ENCODE measurements around the gene HMCN2. TPM values are rescaled to one million over a fixed set of nuclear protein-coding genes. Genes with fewer than 3 reads are reported as not detected.
A peak's percentile ranks its signal among the peaks of the same experiment; 100 is the strongest.

HMCN2 gene
- total RNA-seq, 1 experiment from 2014 or later = 8.6 TPM

GRCh38 chr9:130472184-130472705, 206.7 kb downstream of the HMCN2 start:
- Histone ChIP-seq H4K20me1 (ENCODE audit: control insufficient read depth, insufficient read depth, insufficient read length) (peaks cover 4% of the 10 kb centered on the region), H3K27me3 (ENCODE audit: insufficient read depth, low read length) (no peaks in the 10 kb centered on the region), H4K8ac (replicated peaks; ENCODE audit: insufficient read length, low read depth, low read length) (no peak overlapping the region), H3K9ac (ENCODE audit: extremely low read depth, insufficient read length, low read length) (no peak overlapping the region), H2BK12ac (ENCODE audit: insufficient read length, low read depth, low read length) (no peak overlapping the region), H3T11ph (ENCODE audit: low read length) (no peak overlapping the region), H3K79me2 (ENCODE audit: insufficient read depth, low read length) (no peaks in the 10 kb centered on the region), H3K23ac (ENCODE audit: insufficient read length, low read depth, low read length) (no peak overlapping the region), H3K4me1 (ENCODE audit: insufficient read depth, low read length) (0 out of 2 replicates have a peak, but pooled peaks cover 2% of the 10 kb centered on the region), H2BK120ac (ENCODE audit: low read depth, low read length, poor library complexity, severe bottlenecking) (no peak overlapping the region), H3K4me2 (ENCODE audit: insufficient read depth, insufficient read length, low read length) (no peak overlapping the region), H3K23me2 (ENCODE audit: insufficient read length, low read depth, low read length, poor library complexity, severe bottlenecking) (no peaks in the 10 kb centered on the region), H2AK5ac (ENCODE audit: insufficient read length, low read length) (no peak overlapping the region), H3K9me3 (ENCODE audit: control insufficient read depth, low read depth, low read length) (no peaks in the 10 kb centered on the region), H3K4ac (ENCODE audit: low read depth, low read length) (no peak overlapping the region), H2BK5ac (ENCODE audit: insufficient read length, low read length) (no peak overlapping the region), H4K5ac (ENCODE audit: insufficient read length, low read depth, low read length) (no peak overlapping the region), H3K56ac (ENCODE audit: insufficient read length, low read depth, low read length) (no peak overlapping the region), H3K14ac (ENCODE audit: insufficient read depth, low read length) (no peak overlapping the region; the same call in 1 of the 2 replicates), H3K27ac (ENCODE audit: insufficient read length, low read depth, low read length) (no peak overlapping the region), H3K18ac (ENCODE audit: insufficient read length, low read depth, low read length) (no peak overlapping the region), H3K79me1 (ENCODE audit: insufficient read depth, low read depth, low read length, poor library complexity, severe bottlenecking) (no peaks in the 10 kb centered on the region), H2BK20ac (ENCODE audit: low read depth, low read length, poor library complexity, severe bottlenecking) (no peak overlapping the region), H4K91ac (ENCODE audit: insufficient read length, low read depth, low read length) (no peak overlapping the region), H2BK15ac (ENCODE audit: low read depth, low read length) (no peak overlapping the region), H2AFZ (ENCODE audit: low read length) (no peak overlapping the region)
- WGBS (ENCODE audit: extremely low coverage, insufficient read length, low lambda C conversion rate) = no CpG with 5 or more reads among the region's 19 CpGs
- Mint-ChIP-seq H3K4me3 (no peak overlapping the region), H3K27ac (peak overlapping the region in 1 of 3 experiments; percentile 62; a peak in 1 of 7 replicates), H3K9me3 (no peaks in the 10 kb centered on the region), H3K4me1 (peaks cover 16 to 43% of the 10 kb centered on the region in 2 experiments), H3K36me3 (ENCODE audit: insufficient read depth in 1 of 3, low read depth in 3 of 3) (peaks cover 2 to 23% (median 18%) of the 10 kb centered on the region in 3 experiments; a peak in 6 of 7 replicates), H3K27me3 (ENCODE audit: low read depth) (no peaks in the 10 kb centered on the region)
- DNase-seq = no peak
- TF ChIP-seq CTCF (conservative IDR thresholded peaks at IDR 0.05) = no peak

Data from H9 (cell line).